Measurements from ENCODE around the gene SBNO1.

DNA sequence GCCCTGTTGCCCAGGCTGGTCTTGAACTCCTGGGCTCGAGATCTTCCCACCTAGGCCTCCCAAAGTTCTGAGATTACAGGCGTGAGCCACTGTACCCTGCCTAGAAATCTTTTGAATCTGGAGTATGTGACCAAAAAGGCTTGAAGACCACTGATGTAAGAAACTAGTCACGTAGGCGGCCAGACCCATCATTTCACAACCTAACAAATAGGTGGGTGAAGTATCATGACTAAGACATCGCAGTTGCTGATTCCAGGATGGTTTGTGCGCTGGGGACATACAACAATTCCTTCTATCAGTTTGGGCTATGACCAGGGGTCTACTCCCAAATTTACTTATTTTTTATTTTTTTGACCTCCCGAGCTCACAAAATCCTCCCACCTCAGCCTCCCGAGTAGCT lies 81.2 kb downstream of the SBNO1 start:
- TF ChIP-seq POLR2A (IDR thresholded peaks at IDR 0.05) = no peak
- TF ChIP-seq, protein P1, sequence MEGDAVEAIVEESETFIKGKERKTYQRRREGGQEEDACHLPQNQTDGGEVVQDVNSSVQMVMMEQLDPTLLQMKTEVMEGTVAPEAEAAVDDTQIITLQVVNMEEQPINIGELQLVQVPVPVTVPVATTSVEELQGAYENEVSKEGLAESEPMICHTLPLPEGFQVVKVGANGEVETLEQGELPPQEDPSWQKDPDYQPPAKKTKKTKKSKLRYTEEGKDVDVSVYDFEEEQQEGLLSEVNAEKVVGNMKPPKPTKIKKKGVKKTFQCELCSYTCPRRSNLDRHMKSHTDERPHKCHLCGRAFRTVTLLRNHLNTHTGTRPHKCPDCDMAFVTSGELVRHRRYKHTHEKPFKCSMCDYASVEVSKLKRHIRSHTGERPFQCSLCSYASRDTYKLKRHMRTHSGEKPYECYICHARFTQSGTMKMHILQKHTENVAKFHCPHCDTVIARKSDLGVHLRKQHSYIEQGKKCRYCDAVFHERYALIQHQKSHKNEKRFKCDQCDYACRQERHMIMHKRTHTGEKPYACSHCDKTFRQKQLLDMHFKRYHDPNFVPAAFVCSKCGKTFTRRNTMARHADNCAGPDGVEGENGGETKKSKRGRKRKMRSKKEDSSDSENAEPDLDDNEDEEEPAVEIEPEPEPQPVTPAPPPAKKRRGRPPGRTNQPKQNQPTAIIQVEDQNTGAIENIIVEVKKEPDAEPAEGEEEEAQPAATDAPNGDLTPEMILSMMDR (IDR thresholded peaks at IDR 0.05) = no peak
